ENCODE data around the gene DPP6. TPM values are rescaled to one million over a fixed set of nuclear protein-coding genes. Genes with fewer than 3 reads are reported as not detected.

DPP6 gene
- total and polyA plus RNA-seq, 9 donors, result 0.22 to 3.9 (median 1.3) TPM; not detected in 1

GRCh38 chr7:154532771-154533170 is 480.6 kb downstream of the DPP6 start:
- H3K27me3 ChIP-seq, result no peaks in the 10 kb centered on the region
- DNase-seq, result no peak
- TF ChIP-seq POLR2A (IDR thresholded peaks at IDR 0.05), result no peak
- no peak for TF ChIP-seq CTCF (IDR thresholded peaks at IDR 0.05)
- no peak for TF ChIP-seq EP300 (IDR thresholded peaks at IDR 0.05)
- no peaks in the 10 kb centered on the region for H3K36me3 ChIP-seq
- intact Hi-C loops (cut with DNase I), result no loop called here
- no peak overlapping the region for H3K27ac ChIP-seq
- no peaks in the 10 kb centered on the region for H3K4me1 ChIP-seq (ENCODE audit: insufficient read depth)
- H3K9me3 ChIP-seq, result no peaks in the 10 kb centered on the region
- no peak overlapping the region for H3K4me3 ChIP-seq

DNA sequence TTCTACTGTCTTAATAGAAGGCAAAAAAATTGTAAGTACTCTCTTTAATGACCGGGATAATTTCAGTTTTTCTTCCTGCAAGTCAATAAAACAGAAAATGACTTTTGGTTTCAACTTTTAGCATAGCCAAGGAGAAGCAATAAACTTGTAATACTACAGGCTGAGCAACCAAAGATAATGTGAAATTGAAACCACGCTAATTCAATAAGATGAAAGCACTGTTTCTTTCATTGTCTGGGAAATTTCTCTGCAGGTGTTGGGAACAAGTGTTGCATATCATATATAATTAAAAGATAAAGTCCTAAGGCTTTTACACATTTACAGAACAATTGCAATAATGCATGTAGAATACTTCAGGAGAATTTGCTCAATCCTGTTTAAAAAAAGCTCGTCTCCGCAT is 488.4 kb downstream of the DPP6 start:
- Histone ChIP-seq H3K27ac (no peak overlapping the region), H3K9me3 (no peaks in the 10 kb centered on the region), H3K36me3 (no peaks in the 10 kb centered on the region), H3K4me1 (ENCODE audit: insufficient read depth) (no peaks in the 10 kb centered on the region), H3K4me3 (no peak overlapping the region), H3K27me3 (no peaks in the 10 kb centered on the region)
- DNase-seq, result no peak
- 85 to 93% (median 87%) methylated on average over 4 of the region's 4 CpGs for WGBS, 3 donors
- TF ChIP-seq POLR2A (IDR thresholded peaks at IDR 0.05) (no peak), EP300 (IDR thresholded peaks at IDR 0.05) (no peak), CTCF (IDR thresholded peaks at IDR 0.05) (no peak)
- intact Hi-C loops (cut with DNase I), result no loop called here

DNA sequence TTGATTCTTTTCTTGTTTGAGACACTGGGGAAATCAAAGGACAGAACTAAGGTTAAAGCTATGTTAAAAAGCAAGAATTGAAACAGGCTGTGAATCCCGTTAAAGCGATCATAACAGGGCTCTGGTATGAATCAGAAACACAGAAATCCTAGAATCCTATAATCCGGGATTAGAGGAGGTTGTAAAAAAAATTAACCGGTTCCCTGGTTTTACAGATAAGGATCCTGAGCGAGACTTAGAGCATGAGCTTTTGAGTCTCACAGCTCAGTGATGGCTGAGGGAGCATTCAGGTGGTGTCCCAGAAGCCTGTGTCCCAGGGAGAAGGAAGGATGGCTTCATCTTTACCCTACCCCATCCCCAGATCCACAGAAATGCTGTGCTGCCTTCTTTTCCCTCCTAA is 489.4 kb downstream of the DPP6 start:
- H3K27me3 ChIP-seq, result no peaks in the 10 kb centered on the region
- intact Hi-C loops (cut with DNase I), result no loop called here
- TF ChIP-seq CTCF (IDR thresholded peaks at IDR 0.05), result no peak
- no peak for TF ChIP-seq EP300 (IDR thresholded peaks at IDR 0.05)
- TF ChIP-seq POLR2A (IDR thresholded peaks at IDR 0.05), result no peak
- DNase-seq, result no peak
- H3K36me3 ChIP-seq, result no peaks in the 10 kb centered on the region
- H3K4me1 ChIP-seq (ENCODE audit: insufficient read depth), result no peaks in the 10 kb centered on the region
- H3K27ac ChIP-seq, result no peak overlapping the region
- H3K9me3 ChIP-seq, result no peaks in the 10 kb centered on the region
- 78 to 79% (median 79%) methylated on average over 5 of the region's 5 CpGs for WGBS, 3 donors
- no peak overlapping the region for H3K4me3 ChIP-seq

GRCh38 chr7:154546946-154547587 is 494.9 kb downstream of the DPP6 start:
- Histone ChIP-seq H3K27me3 (no peaks in the 10 kb centered on the region), H3K9me3 (no peaks in the 10 kb centered on the region), H3K27ac (no peak overlapping the region), H3K36me3 (no peaks in the 10 kb centered on the region), H3K4me3 (no peak overlapping the region), H3K4me1 (ENCODE audit: insufficient read depth) (no peaks in the 10 kb centered on the region)
- 30 to 38% (median 32%) methylated on average over 9 of the region's 9 CpGs for WGBS, 3 donors
- no peak for DNase-seq
- intact Hi-C loops (cut with DNase I), result no loop called here
- no peak for TF ChIP-seq POLR2A (IDR thresholded peaks at IDR 0.05)
- no peak for TF ChIP-seq CTCF (IDR thresholded peaks at IDR 0.05)
- TF ChIP-seq EP300 (IDR thresholded peaks at IDR 0.05), result no peak

All from ovary (tissue), 9 donors.